ENCODE results near the gene CDK17.

Gene CDK17

DNA sequence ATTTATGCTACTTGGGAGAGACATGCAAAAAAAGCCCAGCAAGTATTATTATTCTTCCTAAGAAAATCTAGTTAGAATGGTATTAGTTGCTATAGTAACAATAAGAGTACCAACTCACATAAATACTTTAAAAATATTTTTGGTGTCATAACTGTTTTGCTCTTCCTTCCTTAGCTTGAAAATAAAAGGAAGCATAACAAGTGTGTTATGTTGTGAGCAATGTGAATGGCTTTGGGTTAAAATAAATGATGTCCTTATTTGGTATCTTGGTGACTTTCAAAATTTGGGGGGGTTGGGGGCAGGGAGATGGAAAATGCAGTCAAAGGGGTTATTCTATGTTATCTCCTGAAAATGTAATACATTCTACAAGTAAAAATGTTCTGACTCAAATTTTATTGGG is 115.1 kb downstream of the CDK17 start:
- TF ChIP-seq ZFX (IDR thresholded peaks at IDR 0.05; ENCODE audit: borderline replicate concordance) (no peak), CTCF (IDR thresholded peaks at IDR 0.05) (no peak)
- H3K27ac ChIP-seq, result no peak overlapping the region

GRCh38 chr12:96274331-96274730 is 125.9 kb downstream of the CDK17 start:
- no peak overlapping the region for H3K27ac ChIP-seq
- TF ChIP-seq ZFX (IDR thresholded peaks at IDR 0.05; ENCODE audit: borderline replicate concordance) (no peak), CTCF (IDR thresholded peaks at IDR 0.05) (no peak)

DNA sequence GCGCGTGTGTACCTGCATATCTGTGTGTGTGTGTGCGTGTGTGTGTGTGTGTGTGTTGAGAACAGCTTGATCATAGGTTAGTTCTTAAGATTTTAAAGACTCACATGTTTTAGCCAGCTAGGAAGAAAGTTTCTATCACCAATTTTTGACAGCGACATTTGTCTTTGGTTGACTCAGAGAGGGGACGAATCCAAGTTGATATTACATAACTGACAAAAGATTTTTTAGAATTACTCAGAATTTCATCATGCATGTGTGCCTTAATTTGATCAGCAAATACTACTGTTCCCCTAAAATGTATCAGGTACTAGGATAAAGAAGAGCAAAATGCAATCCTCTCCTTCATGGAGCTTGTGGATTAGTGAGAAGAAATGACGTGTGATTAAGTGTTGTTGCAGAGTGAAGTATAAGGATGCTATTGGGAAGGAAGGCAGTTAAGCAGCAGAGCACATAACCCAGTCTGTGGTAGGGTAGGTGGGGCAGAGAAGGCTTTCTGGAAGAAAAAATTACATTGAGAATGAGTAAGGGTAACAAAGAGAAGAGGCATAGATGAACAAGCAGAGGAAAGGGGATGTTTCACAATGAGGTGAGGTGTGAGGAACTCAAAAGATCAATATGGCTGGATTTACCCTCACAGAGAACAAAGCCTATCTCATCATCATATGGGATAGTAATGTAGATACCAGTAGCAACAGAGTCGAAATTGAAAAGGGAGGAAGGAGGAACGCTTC is 128.6 kb downstream of the CDK17 start:
- TF ChIP-seq ZFX (IDR thresholded peaks at IDR 0.05; ENCODE audit: borderline replicate concordance) (no peak), CTCF (IDR thresholded peaks at IDR 0.05) (no peak)
- H3K27ac ChIP-seq, result no peak overlapping the region

DNA sequence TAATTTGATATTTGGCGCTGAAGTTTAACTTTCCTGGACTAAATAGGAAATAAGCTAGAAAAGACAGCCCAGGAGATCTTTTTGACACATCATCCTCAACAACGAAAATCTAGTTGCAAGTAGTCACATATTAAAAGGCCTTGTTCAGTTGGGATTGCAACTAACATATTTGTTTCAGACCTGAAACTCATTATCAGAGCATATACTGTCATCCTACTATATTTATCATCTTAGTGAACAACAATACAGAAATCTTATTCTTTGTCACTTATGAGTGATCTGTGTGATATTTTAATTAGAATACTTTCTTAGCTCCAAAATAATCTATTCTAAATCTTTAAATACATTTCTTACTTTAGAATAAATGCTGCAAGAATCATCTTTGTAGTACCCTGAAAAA is 134.0 kb downstream of the CDK17 start:
- no peak overlapping the region for H3K27ac ChIP-seq

DNA sequence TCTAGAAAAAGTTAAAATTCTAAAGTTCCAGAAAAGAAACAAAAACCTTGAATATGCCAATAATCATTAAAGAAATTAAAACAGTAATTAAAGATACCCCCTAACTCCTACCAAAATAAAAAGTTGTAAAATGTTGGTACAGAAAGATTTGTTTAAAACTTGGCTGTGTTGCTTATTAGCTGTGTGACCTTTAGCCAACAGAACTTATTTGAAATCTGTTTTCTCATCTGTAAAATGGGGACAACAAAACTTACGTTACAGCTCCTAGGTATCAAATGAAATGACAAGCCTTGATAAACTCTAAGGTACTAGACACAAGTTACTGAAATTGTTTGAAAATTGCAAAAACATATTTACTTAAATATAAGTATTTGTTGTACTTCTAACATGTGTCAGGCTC is 134.4 kb downstream of the CDK17 start:
- no peak overlapping the region for H3K27ac ChIP-seq
- TF ChIP-seq CTCF (IDR thresholded peaks at IDR 0.05) (no peak), ZFX (IDR thresholded peaks at IDR 0.05; ENCODE audit: borderline replicate concordance) (no peak)

More for the DNA sequence above, 134.0 kb downstream of the CDK17 start:
- no peak for TF ChIP-seq CTCF (IDR thresholded peaks at IDR 0.05)
- TF ChIP-seq ZFX (IDR thresholded peaks at IDR 0.05; ENCODE audit: borderline replicate concordance), result no peak

DNA sequence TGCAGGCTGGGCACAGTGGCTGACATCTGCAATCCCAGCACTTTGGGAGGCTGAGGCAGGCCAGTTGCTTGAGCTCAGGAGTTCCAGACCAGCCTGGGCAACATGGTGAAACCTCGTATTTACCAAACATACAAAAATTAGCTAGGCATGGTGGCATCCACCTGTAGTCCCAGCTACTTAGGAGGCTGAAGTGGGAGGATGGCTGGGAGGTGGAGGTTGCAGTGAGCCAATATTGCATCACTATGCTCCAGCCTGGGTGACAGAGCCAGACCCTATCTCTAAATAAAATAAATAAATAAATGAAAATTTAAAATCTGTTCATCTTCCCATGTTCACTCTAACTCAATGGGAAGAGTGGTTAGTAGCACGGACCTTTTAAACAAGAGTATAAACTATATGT is 134.8 kb downstream of the CDK17 start:
- no peak overlapping the region for H3K27ac ChIP-seq
- TF ChIP-seq ZFX (IDR thresholded peaks at IDR 0.05; ENCODE audit: borderline replicate concordance) (no peak), CTCF (IDR thresholded peaks at IDR 0.05) (no peak)

DNA sequence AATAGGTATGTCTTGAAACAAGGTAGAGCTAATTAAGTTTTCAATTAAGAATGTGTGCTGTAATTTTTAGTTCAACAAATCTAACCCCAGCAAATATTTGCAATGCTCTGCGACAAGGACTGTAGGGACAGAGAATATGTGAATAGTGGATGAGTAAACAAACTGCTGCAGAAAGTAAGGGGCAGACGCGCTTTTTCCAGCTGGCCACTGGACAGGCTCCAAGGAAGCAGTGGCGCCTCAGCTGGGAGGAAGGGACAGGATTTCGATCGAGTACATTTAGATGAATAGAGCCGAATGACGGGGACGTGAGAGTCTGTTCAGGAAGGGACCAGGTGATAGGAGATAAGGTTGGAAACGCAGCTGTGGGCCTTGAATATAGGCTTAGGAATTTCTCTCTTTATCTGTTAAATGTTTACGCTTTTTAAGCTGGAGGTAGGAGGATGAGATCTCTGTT is 136.8 kb downstream of the CDK17 start:
- H3K27ac ChIP-seq, result peak overlapping the region; percentile 71
- no peak for TF ChIP-seq ZFX (IDR thresholded peaks at IDR 0.05; ENCODE audit: borderline replicate concordance)
- peak; percentile 40 for TF ChIP-seq CTCF (IDR thresholded peaks at IDR 0.05)
